Measurements from ENCODE around the gene CTPS1. TPM values are rescaled to one million over a fixed set of nuclear protein-coding genes. Genes with fewer than 3 reads are reported as not detected.

The CTPS1 gene
- total RNA-seq, 1 donor from 2014 or later = 60.5 TPM

- no peak for DNase-seq (ENCODE audit: extremely low spot score, unreplicated experiment)
Observed at GRCh38 chr1:40938393-40938792, 41.1 kb upstream of the CTPS1 start.

GRCh38 chr1:40939320-40940059, 40.0 kb upstream of the CTPS1 start:
- Mint-ChIP-seq H3K27ac (peak overlapping the region; percentile 50), H3K4me3 (no peak overlapping the region), H3K27me3 (no peaks in the 10 kb centered on the region), H3K36me3 (no peaks in the 10 kb centered on the region), H3K4me1 (ENCODE audit: unreplicated experiment) (peaks cover 13% of the 10 kb centered on the region), H3K9me3 (peaks cover 4% of the 10 kb centered on the region)
- no peak for TF ChIP-seq CTCF (conservative IDR thresholded peaks at IDR 0.05)
- no peak for DNase-seq (ENCODE audit: extremely low spot score, unreplicated experiment)

More at GRCh38 chr1:40938393-40938792, 41.1 kb upstream of the CTPS1 start:
- Mint-ChIP-seq H3K27me3 (no peaks in the 10 kb centered on the region), H3K27ac (no peak overlapping the region), H3K4me1 (ENCODE audit: unreplicated experiment) (peaks cover 13% of the 10 kb centered on the region), H3K4me3 (no peak overlapping the region), H3K9me3 (peaks cover 4% of the 10 kb centered on the region), H3K36me3 (no peaks in the 10 kb centered on the region)
- TF ChIP-seq CTCF (conservative IDR thresholded peaks at IDR 0.05) = no peak

- H3K27ac Mint-ChIP-seq = peak overlapping the region; percentile 46
- no peak for TF ChIP-seq CTCF (conservative IDR thresholded peaks at IDR 0.05)
- no peak overlapping the region for H3K4me3 Mint-ChIP-seq
- H3K27me3 Mint-ChIP-seq = no peaks in the 10 kb centered on the region
- DNase-seq (ENCODE audit: extremely low spot score, unreplicated experiment) = no peak
- H3K36me3 Mint-ChIP-seq = no peaks in the 10 kb centered on the region
- peaks cover 4% of the 10 kb centered on the region for H3K9me3 Mint-ChIP-seq
- H3K4me1 Mint-ChIP-seq (ENCODE audit: unreplicated experiment) = peaks cover 19% of the 10 kb centered on the region
Observed at GRCh38 chr1:40944326-40944725, 35.2 kb upstream of the CTPS1 start.

- Mint-ChIP-seq H3K9me3 (peaks cover 4% of the 10 kb centered on the region), H3K36me3 (no peaks in the 10 kb centered on the region), H3K27ac (peak overlapping the region; percentile 46), H3K27me3 (no peaks in the 10 kb centered on the region), H3K4me1 (ENCODE audit: unreplicated experiment) (peaks cover 13% of the 10 kb centered on the region), H3K4me3 (no peak overlapping the region)
- no peak for TF ChIP-seq CTCF (conservative IDR thresholded peaks at IDR 0.05)
- DNase-seq (ENCODE audit: extremely low spot score, unreplicated experiment) = no peak
Observed at GRCh38 chr1:40944841-40945430, 34.6 kb upstream of the CTPS1 start.

GRCh38 chr1:40945491-40945973, 34.0 kb upstream of the CTPS1 start:
- H3K36me3 Mint-ChIP-seq = no peaks in the 10 kb centered on the region

More at GRCh38 chr1:40945491-40945973, 34.0 kb upstream of the CTPS1 start:
- H3K27ac Mint-ChIP-seq = no peak overlapping the region
- peaks cover 4% of the 10 kb centered on the region for H3K9me3 Mint-ChIP-seq
- H3K4me1 Mint-ChIP-seq (ENCODE audit: unreplicated experiment) = peaks cover 13% of the 10 kb centered on the region
- no peaks in the 10 kb centered on the region for H3K27me3 Mint-ChIP-seq
- TF ChIP-seq CTCF (conservative IDR thresholded peaks at IDR 0.05) = no peak
- no peak overlapping the region for H3K4me3 Mint-ChIP-seq
- no peak for DNase-seq (ENCODE audit: extremely low spot score, unreplicated experiment)

Data from type B pancreatic cell (in vitro differentiated cells).